ENCODE results near the gene SLC39A7. TPM values are rescaled to one million over a fixed set of nuclear protein-coding genes. Genes with fewer than 3 reads are reported as not detected.

The SLC39A7 gene
- total RNA-seq, 6 experiments from 2014 or later: 215 to 240 (median 225) TPM

GRCh38 chr6:33206027-33206863 is 5.6 kb downstream of the SLC39A7 start:
- Mint-ChIP-seq H3K36me3 (ENCODE audit: low read depth) (peaks cover 56% of the 10 kb centered on the region), H3K4me3 (peak overlapping the region; percentile 81), H3K27me3 (ENCODE audit: insufficient read depth) (peaks cover 8% of the 10 kb centered on the region), H3K4me1 (ENCODE audit: low read depth) (peaks cover 65% of the 10 kb centered on the region), H3K27ac (peak overlapping the region; percentile 97), H3K9me3 (no peaks in the 10 kb centered on the region)
- TF ChIP-seq CTCF (IDR thresholded peaks at IDR 0.05): no peak
- peak; percentile 23 for DNase-seq

DNA sequence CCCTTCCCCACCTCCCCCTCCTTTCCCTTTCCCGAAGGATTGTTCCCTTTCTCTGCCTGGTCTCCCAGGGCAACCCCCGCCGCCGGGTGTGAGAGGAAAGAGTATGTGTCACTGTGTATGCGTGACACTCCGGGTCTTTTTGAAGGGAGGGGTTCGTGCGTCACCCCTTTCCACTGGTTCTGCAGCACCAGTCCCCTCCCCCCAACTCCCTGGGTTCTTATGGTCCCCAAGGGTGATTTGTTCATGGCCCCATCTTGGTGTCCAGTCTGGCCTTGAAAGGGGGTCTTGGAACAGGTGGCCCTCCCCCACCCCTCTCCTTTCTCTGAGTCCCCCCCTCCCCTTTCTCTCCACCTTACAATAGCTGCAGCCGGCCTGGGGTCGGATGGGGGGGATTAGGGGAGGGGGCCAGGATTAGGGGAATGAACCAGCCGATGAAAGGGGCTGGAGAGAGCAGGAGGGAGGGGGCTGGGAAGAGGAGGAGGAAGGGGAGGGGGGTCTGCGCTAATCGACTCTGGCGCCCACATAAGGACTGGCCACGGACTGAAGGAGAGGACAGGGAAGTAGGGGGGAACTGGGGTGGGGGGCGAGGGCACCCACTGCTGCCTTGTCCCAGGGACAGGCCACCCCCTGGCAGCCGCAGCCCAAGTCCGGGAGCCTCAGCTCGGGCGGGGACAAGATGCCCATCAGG is 6.3 kb downstream of the SLC39A7 start:
- peaks cover 8% of the 10 kb centered on the region for H3K27me3 Mint-ChIP-seq (ENCODE audit: insufficient read depth)
- peak overlapping the region; percentile 91 for H3K4me3 Mint-ChIP-seq
- peaks cover 48% of the 10 kb centered on the region for H3K36me3 Mint-ChIP-seq (ENCODE audit: low read depth)
- H3K9me3 Mint-ChIP-seq: no peaks in the 10 kb centered on the region
- DNase-seq: no peak
- peaks cover 59% of the 10 kb centered on the region for H3K4me1 Mint-ChIP-seq (ENCODE audit: low read depth)
- no peak for TF ChIP-seq CTCF (IDR thresholded peaks at IDR 0.05)
- peak overlapping the region; percentile 97 for H3K27ac Mint-ChIP-seq

- peaks cover 8% of the 10 kb centered on the region for H3K27me3 Mint-ChIP-seq (ENCODE audit: insufficient read depth)
- no peaks in the 10 kb centered on the region for H3K9me3 Mint-ChIP-seq
- TF ChIP-seq CTCF (IDR thresholded peaks at IDR 0.05): no peak
- H3K27ac Mint-ChIP-seq: peak overlapping the region; percentile 97
- H3K4me3 Mint-ChIP-seq: peak overlapping the region; percentile 91
- peaks cover 42% of the 10 kb centered on the region for H3K36me3 Mint-ChIP-seq (ENCODE audit: low read depth)
- H3K4me1 Mint-ChIP-seq (ENCODE audit: low read depth): peaks cover 58% of the 10 kb centered on the region
- peak; percentile 24 for DNase-seq
Observed at GRCh38 chr6:33207552-33208090, 7.0 kb downstream of the SLC39A7 start.

GRCh38 chr6:33208091-33208967 is 7.7 kb downstream of the SLC39A7 start, which contains the start of gene RING1:
Gene RING1 (plus strand): TSS chr6:33208500. CDS start chr6:33208823, 323 bp downstream.
- Mint-ChIP-seq H3K27ac (peak within 1 kb of the TSS; percentile 97), H3K4me1 (ENCODE audit: low read depth) (peaks cover 58% of the 10 kb centered on the region), H3K36me3 (ENCODE audit: low read depth) (peaks cover 35% of the 10 kb centered on the region), H3K9me3 (no peaks in the 10 kb centered on the region), H3K27me3 (ENCODE audit: insufficient read depth) (peaks cover 13% of the 10 kb centered on the region), H3K4me3 (peak within 1 kb of the TSS; percentile 91)
- peak; percentile 61 for DNase-seq
- no peak for TF ChIP-seq CTCF (IDR thresholded peaks at IDR 0.05)

DNA sequence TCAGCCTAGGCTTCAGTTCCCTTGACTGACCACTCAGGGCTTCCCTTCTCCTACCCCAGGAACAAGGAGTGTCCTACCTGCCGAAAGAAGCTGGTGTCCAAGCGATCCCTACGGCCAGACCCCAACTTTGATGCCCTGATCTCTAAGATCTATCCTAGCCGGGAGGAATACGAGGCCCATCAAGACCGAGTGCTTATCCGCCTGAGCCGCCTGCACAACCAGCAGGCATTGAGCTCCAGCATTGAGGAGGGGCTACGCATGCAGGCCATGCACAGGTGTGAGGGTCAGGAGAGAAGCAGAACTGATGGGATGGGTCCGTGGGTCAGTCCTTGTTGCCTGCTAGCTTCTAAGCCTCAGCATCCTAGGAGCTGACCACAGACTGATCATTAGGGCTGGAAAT is 9.2 kb downstream of the SLC39A7 start:
- Mint-ChIP-seq H3K27me3 (ENCODE audit: insufficient read depth) (peaks cover 15% of the 10 kb centered on the region), H3K27ac (peak overlapping the region; percentile 7; the same call in 1 of the 2 replicates), H3K9me3 (no peaks in the 10 kb centered on the region), H3K4me3 (0 out of 2 replicates have a peak overlapping the region, but pooled peaks have one; percentile 15), H3K4me1 (ENCODE audit: low read depth) (peaks cover 55% of the 10 kb centered on the region), H3K36me3 (ENCODE audit: low read depth) (peaks cover 24% of the 10 kb centered on the region)
- no peak for DNase-seq
- TF ChIP-seq CTCF (IDR thresholded peaks at IDR 0.05): no peak

Data from HFFc6 (cell line).